ENCODE data around the gene LRRFIP2.

DNA sequence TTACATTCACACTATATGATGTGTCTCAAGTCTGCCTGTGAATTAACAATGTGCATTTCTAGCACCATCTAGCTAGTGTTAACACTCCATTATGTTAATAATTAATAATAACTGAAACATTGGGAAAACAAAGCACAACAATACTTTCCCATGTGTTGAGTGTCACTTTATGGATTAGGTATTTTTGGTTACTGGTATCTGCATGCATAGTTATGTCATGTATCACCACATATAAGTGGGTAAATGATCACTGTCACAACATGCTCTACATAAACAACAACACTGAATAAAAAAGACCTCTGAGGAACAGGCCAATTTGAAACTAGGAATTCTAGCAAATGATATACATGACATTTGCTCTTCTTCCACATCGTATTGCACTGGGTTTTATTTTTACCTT is 106.4 kb downstream of the LRRFIP2 start:
- TF ChIP-seq, protein P1, sequence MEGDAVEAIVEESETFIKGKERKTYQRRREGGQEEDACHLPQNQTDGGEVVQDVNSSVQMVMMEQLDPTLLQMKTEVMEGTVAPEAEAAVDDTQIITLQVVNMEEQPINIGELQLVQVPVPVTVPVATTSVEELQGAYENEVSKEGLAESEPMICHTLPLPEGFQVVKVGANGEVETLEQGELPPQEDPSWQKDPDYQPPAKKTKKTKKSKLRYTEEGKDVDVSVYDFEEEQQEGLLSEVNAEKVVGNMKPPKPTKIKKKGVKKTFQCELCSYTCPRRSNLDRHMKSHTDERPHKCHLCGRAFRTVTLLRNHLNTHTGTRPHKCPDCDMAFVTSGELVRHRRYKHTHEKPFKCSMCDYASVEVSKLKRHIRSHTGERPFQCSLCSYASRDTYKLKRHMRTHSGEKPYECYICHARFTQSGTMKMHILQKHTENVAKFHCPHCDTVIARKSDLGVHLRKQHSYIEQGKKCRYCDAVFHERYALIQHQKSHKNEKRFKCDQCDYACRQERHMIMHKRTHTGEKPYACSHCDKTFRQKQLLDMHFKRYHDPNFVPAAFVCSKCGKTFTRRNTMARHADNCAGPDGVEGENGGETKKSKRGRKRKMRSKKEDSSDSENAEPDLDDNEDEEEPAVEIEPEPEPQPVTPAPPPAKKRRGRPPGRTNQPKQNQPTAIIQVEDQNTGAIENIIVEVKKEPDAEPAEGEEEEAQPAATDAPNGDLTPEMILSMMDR (IDR thresholded peaks at IDR 0.05) = no peak
- TF ChIP-seq EZH2 (IDR thresholded peaks at IDR 0.05; ENCODE audit: borderline replicate concordance, insufficient read depth, low read depth, low read length, poor library complexity, severe bottlenecking) = no peak

All from B cell (primary cell).